Germinal center (tissue), 1 donor: Measurements from ENCODE around the gene KIF24.
"Not testable (repeated sequence)": the region's sequence is repeated elsewhere in the genome, so short reads cannot be mapped to it uniquely, and the experiment has no call there.

Source experiments
- DNase-seq: peaks from one replicate; pipeline ENCODE4 v3.0.0; 2012; ENCODE audit warnings: mixed read lengths, low spot score

The KIF24 gene

DNA sequence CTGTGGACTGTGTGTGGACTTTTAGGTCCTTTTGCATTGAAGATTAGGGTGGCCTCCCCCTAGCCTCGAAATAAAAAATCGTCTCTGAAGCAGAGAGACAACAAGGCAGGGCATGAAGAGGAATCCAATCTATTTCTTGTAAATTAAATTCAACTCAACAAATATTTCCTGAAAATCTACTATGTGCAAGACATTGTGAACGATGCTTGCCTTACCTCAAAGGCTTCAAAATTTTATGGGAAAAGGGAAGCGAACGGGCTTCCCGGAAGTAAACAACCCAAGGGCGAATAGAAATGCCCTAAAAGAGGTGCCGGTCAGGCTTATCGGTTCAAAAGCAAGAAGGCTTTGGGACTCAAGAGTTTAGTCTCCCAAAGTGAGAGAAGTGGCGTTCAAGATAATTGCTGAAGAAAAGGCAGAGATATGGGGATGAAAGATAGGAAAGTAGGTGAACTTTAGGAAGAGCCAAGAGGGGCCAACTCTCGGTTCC is 525 bp downstream of the KIF24 start:
- no peak for DNase-seq

GRCh38 chr9:34326690-34327089 is 2.4 kb downstream of the KIF24 start:
- no peak for DNase-seq

DNA sequence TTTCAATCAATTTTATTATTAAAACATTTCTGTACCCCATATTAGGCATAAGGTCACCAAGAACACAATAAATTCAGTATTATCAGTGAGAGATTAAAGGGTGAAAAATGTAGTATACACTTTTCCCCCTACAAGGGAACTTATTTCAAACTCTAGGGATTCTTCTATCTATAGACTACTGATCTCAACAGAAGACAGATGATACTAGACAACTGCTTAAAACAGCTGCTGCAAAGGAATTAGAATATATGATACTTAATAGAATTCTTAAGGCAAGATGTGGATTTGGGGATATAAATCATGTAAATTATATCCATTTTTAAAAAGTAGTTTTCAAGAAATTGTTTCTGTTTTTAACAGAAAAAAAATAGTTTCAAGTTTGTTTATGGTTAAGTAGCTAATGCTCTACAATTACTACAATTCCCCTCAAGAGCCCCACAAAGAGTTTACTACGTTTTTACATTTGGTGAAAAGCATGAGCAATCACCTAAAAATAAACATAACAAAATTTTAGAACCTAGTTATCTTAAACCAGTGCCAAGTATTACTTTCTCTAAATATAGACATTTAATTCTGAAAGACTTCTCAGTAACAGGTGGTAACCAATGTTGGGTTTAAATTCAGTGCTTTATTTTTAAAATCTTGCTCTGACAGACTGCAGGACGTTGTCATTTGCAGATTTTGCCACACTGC is 6.0 kb downstream of the KIF24 start:
- DNase-seq: no peak

GRCh38 chr9:34321451-34321850 is 7.6 kb downstream of the KIF24 start:
- no peak for DNase-seq

- DNase-seq: no peak
Measured at GRCh38 chr9:34318163-34318790, 10.8 kb downstream of the KIF24 start.

GRCh38 chr9:34317436-34317835 is 11.6 kb downstream of the KIF24 start:
- no peak for DNase-seq

DNA sequence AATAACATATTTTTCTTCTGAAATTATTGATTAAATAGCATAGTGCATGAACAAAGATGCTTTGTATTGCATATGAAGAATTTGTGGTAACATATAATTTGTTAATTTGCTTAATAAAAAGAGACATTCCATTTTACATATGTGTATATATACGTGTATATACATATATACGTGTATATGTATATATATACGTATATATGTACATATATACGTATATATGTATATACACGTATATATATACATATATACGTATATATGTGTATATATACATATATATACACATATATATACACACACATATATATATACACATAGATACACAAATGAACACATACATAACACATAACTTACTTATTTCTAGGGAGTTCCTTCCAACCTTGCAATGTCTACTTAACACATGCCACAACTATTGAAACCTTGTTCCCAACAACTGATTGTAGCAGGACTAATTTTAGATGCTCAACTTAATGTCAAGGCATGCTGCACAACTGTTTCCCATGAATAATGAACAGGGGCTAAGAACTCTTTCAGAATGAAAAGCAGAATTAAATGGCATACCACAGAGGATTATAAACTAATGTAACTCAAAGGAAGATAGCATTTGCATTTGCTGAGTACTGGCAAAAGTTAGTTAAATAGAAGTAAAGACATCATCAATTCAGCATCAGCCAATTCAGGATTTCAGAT is 17.4 kb downstream of the KIF24 start:
- no peak for DNase-seq

GRCh38 chr9:34310215-34310614 is 18.9 kb downstream of the KIF24 start:
- no peak for DNase-seq

DNA sequence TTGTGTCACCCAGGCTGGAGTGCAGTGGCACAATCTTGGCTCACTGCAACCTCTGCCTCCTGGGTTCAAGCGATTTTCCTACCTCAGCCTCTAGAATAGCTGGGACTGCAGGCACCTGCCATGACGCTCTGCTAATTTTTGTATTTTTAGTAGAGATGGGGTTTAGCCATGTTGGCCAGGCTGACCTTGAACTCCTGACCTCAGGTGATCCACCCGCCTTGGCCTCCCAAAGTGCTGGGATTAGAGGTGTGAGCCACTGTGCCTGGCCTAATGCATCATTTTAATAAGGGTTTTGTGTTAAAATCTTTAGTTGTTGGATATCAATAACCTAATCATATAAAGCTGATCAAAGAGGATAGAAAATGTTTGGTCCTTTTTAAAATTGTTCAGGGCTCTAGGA is 20.8 kb downstream of the KIF24 start:
- DNase-seq: not testable (repeated sequence)

DNA sequence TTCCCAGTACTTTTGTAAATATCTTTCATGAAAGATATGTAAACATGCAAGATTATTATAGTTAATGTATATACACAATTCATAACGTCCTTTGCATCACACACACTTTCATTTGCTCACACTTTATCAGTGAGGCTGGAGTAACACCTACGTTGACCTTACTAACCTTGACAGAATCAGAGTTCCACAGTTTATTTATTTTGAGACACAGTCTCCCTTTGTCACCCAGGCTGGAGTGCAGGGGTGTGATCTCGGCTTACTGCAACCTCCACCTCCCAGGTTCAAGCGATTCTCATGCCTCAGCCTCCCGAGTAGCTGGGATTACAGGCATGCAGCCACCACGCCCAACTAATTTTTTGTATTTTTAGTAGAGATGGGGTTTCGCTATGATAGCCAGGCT is 28.0 kb downstream of the KIF24 start:
- not testable (repeated sequence) for DNase-seq

GRCh38 chr9:34292552-34292951 is 36.5 kb downstream of the KIF24 start:
- DNase-seq: no peak

DNA sequence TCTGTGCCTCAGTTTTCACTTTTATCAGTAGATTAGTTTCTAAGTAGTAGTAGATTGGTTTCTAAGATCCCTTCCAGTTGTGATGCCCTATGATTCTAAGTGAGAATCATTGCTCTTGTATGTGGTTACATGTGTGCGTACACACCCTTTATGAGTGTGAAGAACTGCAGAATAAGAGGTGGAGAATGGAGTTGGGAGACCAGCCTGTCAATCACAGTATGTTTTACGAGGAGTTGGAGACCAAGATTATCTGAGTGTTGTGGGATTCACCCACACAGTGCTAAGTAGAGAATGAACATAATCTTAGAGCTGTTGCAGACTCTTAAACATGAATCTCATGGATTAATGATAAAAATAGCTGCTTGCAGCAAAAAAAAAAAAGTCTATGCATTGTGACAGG is 37.6 kb downstream of the KIF24 start:
- no peak for DNase-seq

GRCh38 chr9:34291023-34291422 is 38.0 kb downstream of the KIF24 start:
- DNase-seq: no peak

DNA sequence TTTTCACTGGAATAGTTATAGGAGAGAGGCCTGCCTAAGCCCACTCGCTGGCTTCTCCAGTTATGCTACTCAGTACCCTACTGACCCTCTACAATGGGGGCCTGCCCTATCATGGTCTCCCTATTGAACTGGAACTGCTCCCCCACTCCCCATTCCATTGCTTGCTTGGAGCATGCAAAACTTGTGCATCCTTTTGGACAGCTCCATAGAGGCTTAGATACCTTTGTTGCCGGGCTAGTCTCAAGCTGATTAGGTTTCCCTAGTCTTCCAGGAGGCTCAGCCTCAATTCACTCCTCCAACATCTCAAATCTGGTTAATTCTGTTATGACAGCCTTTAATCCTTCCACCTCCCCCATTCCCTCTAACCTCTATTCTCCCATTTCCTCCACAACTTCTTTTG is 39.9 kb downstream of the KIF24 start:
- no peak for DNase-seq

DNA sequence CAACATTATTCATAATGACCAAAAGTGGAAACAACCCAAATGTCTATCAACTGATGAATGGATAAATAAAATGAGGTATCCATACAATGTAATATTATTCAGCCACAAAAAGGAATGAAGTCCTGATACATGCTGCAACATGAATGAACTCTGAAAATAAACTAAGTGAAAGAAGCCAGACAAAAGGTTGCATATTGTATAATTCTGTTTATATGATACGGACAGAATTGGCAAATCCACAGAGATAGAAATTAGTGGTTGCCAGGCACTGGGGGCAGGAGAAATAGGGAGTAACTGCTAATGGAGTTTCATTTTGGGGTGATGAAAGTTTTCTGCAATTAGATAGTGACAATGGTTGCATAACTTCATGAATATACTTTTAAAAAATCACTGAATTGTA is 47.0 kb downstream of the KIF24 start:
- DNase-seq: no peak

DNA sequence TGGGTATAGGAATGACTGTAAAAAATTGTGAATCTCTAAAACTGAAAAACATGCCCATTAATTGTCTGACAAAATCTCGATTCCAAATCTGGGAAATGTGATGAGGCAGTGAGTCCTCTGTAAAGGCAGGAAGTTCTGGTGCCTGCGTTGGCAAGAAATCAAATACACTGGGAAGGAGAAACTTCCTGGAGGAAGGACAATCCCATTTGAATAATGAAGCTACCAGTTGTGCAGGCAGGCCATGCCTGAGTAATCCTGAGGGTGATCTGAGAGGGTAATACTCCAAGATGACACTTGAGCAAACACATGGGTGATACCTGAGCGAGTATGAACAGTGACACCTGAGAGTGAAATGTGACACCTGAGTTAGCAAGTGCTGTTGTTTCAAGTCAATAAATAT is 49.7 kb downstream of the KIF24 start:
- DNase-seq: no peak
